GM13977 (cell line): ENCODE data around the gene BCL2L14.

Experiments
- DNase-seq: peaks from one replicate; pipeline ENCODE4 v3.0.0; 2012; ENCODE audit warnings: low spot score
- CTCF ChIP-seq: IDR thresholded peaks from 2 replicates; pipeline ENCODE4 v1.5.1; 2012; ENCODE audit warnings: mild to moderate bottlenecking, control low read depth; ENCODE audit not compliant: insufficient read depth; ENCODE audit errors: extremely low read depth, missing control alignments
- in situ Hi-C: fragments of 300-500 bp; cut with MboI; formaldehyde crosslinking; loops from one replicate; pipeline ENCODE4 v1.12.0; 2022; ENCODE audit warnings: low sequenced_read_pairs, low pct_unique_long_range_greater_than_20kb, mixed read lengths, inconsistent platforms; ENCODE audit not compliant: unreplicated experiment

BCL2L14 gene

GRCh38 chr12:12070674-12071656, at the start of gene BCL2L14:
Gene BCL2L14, plus strand, starts transcription at chr12:12070939. Its CDS starts 8,367 bp downstream, at chr12:12079306.
- TF ChIP-seq CTCF, result no peak
- DNase-seq, result peak; percentile 69
- in situ Hi-C loops, result loop anchor here (25.0 kb wide), 1 partner anchor 266 kb away; no protein-coding TSS in a partner anchor

- no peak for TF ChIP-seq CTCF
- in situ Hi-C loops, result loop anchor here (25.0 kb wide), 1 partner anchor 260 kb away; no protein-coding TSS in a partner anchor
These were observed 48.3 kb upstream of the BCL2L14 start for GRCh38 chr12:12022306-12022936.

GRCh38 chr12:12023456-12023855, 47.3 kb upstream of the BCL2L14 start:
- in situ Hi-C loops, result loop anchor here (25.0 kb wide), 1 partner anchor 261 kb away; no protein-coding TSS in a partner anchor
- no peak for TF ChIP-seq CTCF
- DNase-seq, result no peak

More at GRCh38 chr12:12022306-12022936, 48.3 kb upstream of the BCL2L14 start:
- DNase-seq, result no peak

- no peak for TF ChIP-seq CTCF
- in situ Hi-C loops, result loop anchor here (25.0 kb wide), 1 partner anchor 263 kb away; no protein-coding TSS in a partner anchor
- no peak for DNase-seq
These were observed 45.6 kb upstream of the BCL2L14 start for GRCh38 chr12:12024911-12025682.

- DNase-seq, result no peak
- in situ Hi-C loops, result no loop called here
- TF ChIP-seq CTCF, result no peak
These were observed 44.8 kb upstream of the BCL2L14 start for GRCh38 chr12:12025799-12026386.
